ENCODE results near the gene NEURL1. TPM values are rescaled to one million over a fixed set of nuclear protein-coding genes. Genes with fewer than 3 reads are reported as not detected.

Gene NEURL1
- polyA plus RNA-seq, 3 donors, result 3.0 to 17.2 (median 3.3) TPM

- WGBS (ENCODE audit: insufficient coverage), result 45% methylated on average over 4 of the region's 5 CpGs
- peaks cover 0 to 11% (median 4%) of the 10 kb centered on the region in 7 donors for H3K9me3 Mint-ChIP-seq
Measured at GRCh38 chr10:103469201-103469600, 24.3 kb upstream of the NEURL1 start.

More at GRCh38 chr10:103469201-103469600, 24.3 kb upstream of the NEURL1 start:
- H4K20me1 ChIP-seq (ENCODE audit: insufficient read depth, low read length), result no peaks in the 10 kb centered on the region
- H2AFZ ChIP-seq (ENCODE audit: insufficient read depth, low read depth, low read length, poor library complexity, severe bottlenecking), result peak overlapping the region; percentile 14
- H3K27me3 ChIP-seq (ENCODE audit: control insufficient read depth in 2 of 2, insufficient read depth in 2 of 2, low read length in 2 of 2), result no peaks in the 10 kb centered on the region
- H3K27ac ChIP-seq (ENCODE audit: low read depth in 1 of 2, low read length in 2 of 2), result peak overlapping the region; percentile 90
- peaks cover 85 to 91% of the 10 kb centered on the region in 2 donors for H3K4me1 ChIP-seq (ENCODE audit: control insufficient read depth in 1 of 2, insufficient read depth in 2 of 2, low read length in 2 of 2)
- H3K27me3 Mint-ChIP-seq (ENCODE audit: low read depth in 3 of 3), result peaks cover 0 to 8% (median 2%) of the 10 kb centered on the region in 3 donors
- no peaks in the 10 kb centered on the region for H3K36me3 ChIP-seq (replicated peaks in 1 of 2; ENCODE audit: control insufficient read depth in 1 of 2, insufficient read depth in 2 of 2, low read length in 2 of 2)
- H3K9ac ChIP-seq (ENCODE audit: insufficient read depth, low read length, poor library complexity, severe bottlenecking), result no peak overlapping the region
- peak overlapping the region; percentile 4 to 91 (median 70) for H3K27ac Mint-ChIP-seq
- intact Hi-C loops (cut with micrococcal nuclease), result no loop called here
- DNase-seq, result peak in 1 of 3 donors; percentile 14
- no peak for TF ChIP-seq CTCF (IDR thresholded peaks at IDR 0.05)
- H3K4me1 Mint-ChIP-seq, result peaks cover 85% of the 10 kb centered on the region
- H3K4me3 Mint-ChIP-seq, result no peak overlapping the region
- H3K36me3 Mint-ChIP-seq, result peaks cover 2 to 5% of the 10 kb centered on the region in 2 donors
- H3K9me3 ChIP-seq (replicated peaks in 1 of 2; ENCODE audit: control insufficient read depth in 1 of 2, insufficient read depth in 1 of 2, low read length in 2 of 2), result no peaks in the 10 kb centered on the region
- H3K4me3 ChIP-seq (replicated peaks in 1 of 3; ENCODE audit: low read depth in 2 of 3, low read length in 3 of 3), result no peak overlapping the region
- H3K79me2 ChIP-seq (ENCODE audit: insufficient read depth, low read length), result no peaks in the 10 kb centered on the region
- no peak overlapping the region for H3K4me2 ChIP-seq (replicated peaks; ENCODE audit: extremely low read depth, low read length, poor library complexity, severe bottlenecking)
